SIG-M5 treated with dmso at 0.1 percent for 504 hours (cell line): Measurements from ENCODE around the gene GPR17.

ENCODE experiments used
- DNase-seq: peaks from one replicate; lab custom pipeline; 2025; ENCODE audit not compliant: unreplicated experiment; lab: John Stamatoyannopoulos, UW

Gene GPR17

DNA sequence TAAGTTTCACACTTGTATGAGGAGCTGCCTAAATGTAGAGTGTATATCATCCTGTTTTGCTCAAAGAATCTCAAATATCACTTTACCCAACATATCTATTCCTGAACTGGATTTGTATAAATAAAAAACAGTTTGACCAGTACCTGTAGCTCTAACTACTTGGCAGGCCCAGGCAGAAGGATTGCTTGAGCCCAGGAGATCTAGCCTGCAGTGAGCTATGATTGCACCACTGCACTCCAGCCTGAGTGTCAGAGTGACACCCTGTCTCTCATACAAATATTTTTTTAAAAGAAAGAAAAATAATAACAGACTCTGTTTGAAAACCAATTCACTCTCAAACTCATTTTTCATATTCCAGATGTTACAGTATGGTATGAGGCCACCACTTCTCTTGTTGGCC, 37.1 kb downstream of the GPR17 start:
- no peak for DNase-seq

- no peak for DNase-seq
These were observed 37.8 kb downstream of the GPR17 start for GRCh38 chr2:127683757-127684156.

DNA sequence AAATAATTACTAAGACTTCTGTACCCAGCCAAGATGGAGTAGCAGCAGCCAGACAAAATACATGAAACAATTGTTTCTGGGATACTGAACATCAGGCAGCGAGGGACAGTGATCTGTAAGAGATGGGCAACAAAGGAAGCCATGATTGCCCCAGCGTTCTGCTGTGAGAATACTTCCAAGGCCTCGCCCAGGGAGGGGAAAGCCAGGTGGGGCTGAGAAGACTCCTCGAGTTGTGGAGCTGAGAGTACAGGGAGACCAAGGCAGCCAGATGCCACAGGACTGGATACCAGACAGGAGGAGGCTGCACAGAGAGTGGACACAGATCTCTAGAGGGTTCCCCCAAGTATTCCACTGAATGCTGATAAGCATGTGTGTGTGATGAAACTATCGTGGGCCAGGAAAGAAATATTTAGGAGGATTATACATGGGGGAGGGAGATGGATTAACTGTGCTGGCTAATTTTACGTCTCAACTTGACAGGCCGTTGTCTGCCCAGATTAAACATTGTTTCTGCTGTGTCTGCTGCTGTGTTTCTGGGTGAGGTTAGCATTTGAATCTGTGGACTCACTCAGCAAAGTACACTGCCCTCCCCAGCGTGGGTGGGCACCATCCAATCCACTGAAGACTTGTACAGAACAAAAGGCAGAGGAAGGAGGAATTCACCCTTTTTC, 39.6 kb downstream of the GPR17 start:
- DNase-seq = no peak

GRCh38 chr2:127688405-127688804, 42.5 kb downstream of the GPR17 start:
- DNase-seq = no peak

- no peak for DNase-seq
These were observed 44.7 kb downstream of the GPR17 start for GRCh38 chr2:127690696-127691095.

- DNase-seq = no peak
These were observed 49.0 kb downstream of the GPR17 start for GRCh38 chr2:127694986-127695385.

DNA sequence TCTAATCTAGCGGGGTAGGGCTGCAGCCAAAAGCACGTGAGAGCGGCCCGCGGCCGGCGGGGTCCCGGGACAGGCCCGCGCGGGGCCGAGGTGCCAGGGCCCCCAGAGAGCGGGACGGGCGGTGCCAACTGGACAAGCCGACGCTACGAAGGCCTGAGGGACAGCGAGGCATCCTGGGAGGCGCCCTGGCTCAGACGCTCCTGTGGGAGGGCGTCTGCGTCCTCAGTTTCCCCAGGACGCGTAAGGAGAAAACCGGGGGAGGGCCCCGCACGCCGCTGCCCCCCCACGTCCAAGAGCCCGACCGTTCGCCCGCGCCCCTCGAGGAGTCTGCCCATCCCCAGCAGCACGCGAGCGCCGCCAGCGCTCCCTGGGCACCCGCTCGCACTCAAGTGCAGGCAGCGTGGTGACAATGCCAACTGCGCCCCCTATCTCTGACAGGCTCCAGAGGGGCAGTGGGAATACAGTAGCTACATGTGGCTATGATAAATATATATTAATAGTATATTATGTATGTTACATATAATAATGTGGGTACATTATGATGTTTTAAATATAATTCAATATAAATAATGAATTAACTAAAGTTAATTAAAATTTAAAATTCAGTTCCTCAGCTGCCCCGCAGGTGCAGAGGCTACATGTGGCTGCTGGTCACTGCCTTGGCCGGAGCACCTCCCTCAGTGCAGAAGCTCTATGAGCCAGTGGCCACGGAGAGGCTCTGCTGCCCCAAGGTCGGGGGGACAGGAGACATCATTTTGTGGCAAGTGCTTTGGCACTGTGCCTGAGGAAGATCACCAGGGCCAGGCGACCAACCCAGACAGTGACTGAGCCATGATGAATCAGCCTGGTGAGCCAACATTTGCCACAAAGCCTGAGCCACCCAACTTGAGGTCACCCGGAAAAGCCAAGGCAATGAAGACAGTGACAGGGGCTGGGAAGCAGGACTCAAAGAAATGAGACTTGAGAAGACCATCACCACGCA, 49.8 kb downstream of the GPR17 start:
- DNase-seq = no peak

DNA sequence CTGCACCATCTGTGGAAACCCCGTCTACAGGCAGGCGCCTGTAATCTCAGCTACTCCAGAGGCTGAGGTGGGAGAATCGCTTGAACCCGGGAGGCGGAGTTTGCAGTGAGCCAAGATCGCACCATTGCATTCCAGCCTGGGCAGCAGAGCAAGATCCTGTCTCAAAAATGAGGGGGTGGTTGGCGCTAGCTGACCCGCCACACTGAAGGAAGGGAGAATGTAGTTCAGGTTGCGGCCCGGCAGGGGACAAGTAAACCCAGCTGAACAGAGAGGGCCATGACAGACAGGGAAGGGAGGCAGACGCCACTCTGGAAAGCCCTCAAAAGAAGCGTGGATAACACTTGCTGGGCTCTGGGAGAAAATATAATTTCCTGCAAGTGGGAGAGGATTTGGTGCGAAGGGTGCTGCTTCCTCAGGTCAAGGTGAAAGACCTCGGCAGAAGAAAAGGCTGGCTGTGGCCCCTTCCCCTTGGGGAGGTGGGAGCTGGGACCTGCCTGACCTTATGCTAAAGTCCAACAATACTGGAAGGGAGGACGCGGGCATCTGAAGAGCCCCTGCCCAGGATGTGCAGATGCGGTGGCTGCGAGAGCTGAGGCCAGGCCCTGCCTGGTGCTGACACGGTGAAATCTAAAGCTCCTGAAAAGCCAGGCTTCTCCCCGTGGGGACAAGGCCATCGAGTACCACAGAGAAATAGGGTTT, 51.7 kb downstream of the GPR17 start:
- DNase-seq = no peak

DNA sequence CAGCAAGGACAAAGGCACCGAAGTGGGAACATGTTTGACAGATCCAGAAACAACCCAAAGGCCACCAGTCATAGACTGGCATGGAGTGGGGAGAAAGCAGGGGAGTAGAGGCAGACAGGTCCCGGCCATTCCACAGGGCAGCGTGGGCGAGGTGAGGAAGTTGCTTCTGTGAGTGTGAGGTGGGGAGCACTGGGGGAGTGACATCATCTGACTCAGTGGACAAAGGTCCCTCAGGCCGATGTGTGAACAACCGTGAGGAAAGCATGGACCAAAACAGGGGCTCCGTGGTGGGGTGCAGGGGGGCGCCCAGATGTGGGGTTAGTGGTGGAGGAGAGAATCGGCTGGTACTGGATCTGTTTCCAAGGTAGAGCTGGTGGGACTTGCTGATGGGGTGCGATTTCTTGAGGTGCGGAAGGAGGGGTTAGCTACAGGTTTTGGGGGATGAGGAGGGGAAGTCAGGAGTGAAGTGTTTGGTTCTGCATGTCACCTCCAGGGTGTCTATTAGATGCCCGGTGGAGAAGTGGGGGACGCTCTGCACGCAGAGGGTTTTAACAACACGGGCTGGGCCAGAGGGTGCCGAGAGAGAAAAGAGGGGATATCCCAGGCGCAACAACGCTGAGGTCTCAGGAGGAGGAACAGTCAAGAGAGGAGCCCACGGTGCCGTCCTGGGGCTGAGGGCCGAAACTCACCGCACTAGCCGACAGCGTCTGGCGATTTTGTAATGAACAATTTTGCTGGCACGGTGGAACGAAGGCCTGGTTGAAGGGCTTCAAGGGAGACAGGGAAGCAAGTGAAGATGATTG, 52.8 kb downstream of the GPR17 start:
- DNase-seq = no peak

GRCh38 chr2:127700527-127701192, 54.7 kb downstream of the GPR17 start:
- DNase-seq = peak; percentile 66

DNA sequence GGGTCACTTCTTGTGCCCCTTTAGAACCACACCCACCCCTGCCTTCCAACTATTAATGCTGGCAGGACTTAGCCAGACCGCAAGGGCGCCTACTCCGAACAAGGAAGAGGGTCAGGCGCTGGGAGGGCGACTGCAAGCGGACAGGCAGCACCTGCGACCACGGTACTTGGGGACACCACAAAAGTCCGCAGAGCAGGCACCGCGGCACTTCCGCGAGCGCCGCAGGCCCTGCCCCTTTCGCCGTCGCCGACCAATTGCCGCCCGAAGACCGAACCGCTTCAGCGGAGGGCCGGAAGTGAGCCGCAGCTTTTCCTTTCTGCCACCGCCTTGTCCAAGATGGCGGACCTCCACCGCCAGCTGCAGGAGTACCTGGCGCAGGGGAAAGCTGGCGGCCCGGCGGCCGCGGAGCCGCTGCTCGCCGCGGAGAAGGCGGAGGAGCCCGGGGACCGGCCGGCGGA, 55.3 kb downstream of the GPR17 start, which contains the start of gene SFT2D3:
Gene SFT2D3, plus strand, starts transcription at position 305 of the 458 bp plus-strand sequence. Its CDS starts 32 bp downstream, at position 337.
- DNase-seq = peak; percentile 95

GRCh38 chr2:127701651-127702394, 55.9 kb downstream of the GPR17 start:
- peak; percentile 80 for DNase-seq
